GM19468 (cell line): ENCODE results near the gene TMEM237.

Source experiments
- ATAC-seq: cut with Tn5 transposase; IDR thresholded peaks from one replicate; pipeline ENCODE4 v1.9.1; 2021; ENCODE audit warnings: mild to moderate bottlenecking, moderate library complexity, moderate number of reproducible peaks; ENCODE audit not compliant: unreplicated experiment; ENCODE audit errors: extremely low read depth

TMEM237 gene

DNA sequence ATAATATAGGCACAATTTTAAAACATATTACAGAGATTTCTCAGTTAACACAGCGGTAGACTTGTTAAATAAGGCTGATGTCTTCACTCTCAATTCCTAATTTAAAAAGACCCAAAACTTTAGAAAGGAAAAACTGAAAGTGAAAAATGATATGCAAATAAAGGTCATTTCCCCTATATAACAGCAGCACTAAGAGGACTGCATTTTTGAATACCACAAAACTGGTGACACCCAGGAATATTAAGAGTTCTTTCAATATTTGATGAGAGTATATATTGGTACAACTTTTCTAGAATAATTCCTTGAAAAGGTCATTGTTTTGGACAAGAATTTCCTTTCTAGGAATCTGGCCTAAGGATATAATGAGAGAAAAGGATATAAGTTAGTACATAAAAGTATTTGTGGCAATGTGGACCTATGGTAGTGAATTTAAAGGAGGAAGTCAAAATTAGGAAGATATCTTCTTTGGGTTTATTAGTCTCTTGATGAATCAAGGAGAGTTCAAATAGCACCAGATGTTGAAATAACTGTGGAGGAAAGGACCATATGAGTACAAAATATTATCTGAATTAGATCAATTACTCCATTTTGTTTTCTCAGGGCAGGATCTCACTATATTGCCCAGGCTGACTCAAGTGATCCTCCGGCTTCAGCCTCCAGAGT is 70.3 kb downstream of the TMEM237 start:
- no peak for ATAC-seq
